Mesenteric fat pad (tissue), 1 donor: ENCODE data around the gene ORMDL3. TPM values are rescaled to one million over a fixed set of nuclear protein-coding genes. Genes with fewer than 3 reads are reported as not detected.
"Not testable (repeated sequence)": the region's sequence is repeated elsewhere in the genome, so short reads cannot be mapped to it uniquely, and the experiment has no call there.

ENCODE experiments used
- DNase-seq: peaks from one replicate; pipeline ENCODE4 v3.0.0-alpha.2; 2020; ENCODE audit warnings: low spot score
- total RNA-seq: library from RNA; stranded (reverse); fragmentation: NEBNext Ultra II Directional; extraction: Animal tissue kit (Norgen Biotek cat#: 25700); gene quantifications from one replicate; pipeline ENCODE4 v1.2.1, GENCODE V29; 2021
- donor health status: DM: yes; HTN: yes; CAD: no.

Gene ORMDL3
- total RNA-seq, 1 donor from 2014 or later = 191 TPM

DNA sequence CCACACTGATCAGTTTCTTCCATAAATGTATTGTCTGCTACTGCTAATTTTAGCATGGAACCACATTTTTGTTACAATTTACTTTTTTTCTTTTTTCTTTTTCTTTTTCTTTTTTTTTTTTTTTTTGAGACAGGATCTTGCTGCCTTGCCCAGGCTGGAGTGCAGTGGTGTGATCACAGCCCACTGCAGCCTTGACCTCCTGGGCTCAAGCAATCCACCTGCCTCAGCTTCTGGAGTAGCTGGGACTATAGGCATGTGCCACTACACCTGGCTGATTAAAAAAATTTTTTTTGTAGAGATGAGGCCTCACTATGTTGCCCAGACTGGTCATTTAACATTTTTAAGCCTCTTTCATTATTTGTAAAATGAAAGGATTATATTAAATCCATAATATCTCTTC is 40.3 kb downstream of the ORMDL3 start:
- DNase-seq = no peak

DNA sequence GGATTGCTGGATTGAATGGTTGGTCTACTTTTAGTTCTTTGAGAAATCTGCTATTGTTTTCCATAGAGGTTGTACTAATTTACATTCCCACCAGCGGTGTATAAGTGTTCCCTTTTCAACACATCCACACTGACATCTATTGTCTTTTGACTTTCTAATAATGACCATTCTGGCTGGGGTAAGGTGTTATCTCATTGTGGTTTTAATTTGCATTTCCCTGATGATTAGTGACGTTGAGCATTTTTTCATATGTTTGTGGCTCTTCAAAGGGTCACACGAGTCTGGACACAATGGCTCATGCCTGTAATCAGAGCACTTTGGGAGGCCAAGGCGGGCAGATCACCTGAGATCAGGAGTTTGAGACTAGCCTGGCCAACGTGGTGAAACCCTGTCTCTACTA is 41.3 kb downstream of the ORMDL3 start:
- not testable (repeated sequence) for DNase-seq

DNA sequence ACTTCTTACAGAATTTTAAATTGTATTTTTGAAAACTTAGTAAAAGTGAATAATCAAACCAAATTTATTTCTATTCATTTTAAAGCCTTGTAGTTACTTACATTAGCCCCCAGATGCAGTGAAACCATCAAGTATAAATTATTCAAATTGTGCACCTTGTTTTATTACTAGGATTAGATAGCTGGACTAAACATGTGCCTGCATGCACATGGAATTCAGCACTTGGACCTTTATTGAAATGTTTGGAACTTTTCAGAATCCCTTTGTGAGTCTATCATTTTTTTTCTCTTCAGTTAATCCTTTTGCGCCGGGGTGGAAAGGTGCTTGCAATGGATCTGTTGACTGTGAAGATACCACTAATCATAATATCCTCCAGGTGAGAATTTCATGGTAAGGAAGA is 54.6 kb downstream of the ORMDL3 start:
- DNase-seq = no peak

DNA sequence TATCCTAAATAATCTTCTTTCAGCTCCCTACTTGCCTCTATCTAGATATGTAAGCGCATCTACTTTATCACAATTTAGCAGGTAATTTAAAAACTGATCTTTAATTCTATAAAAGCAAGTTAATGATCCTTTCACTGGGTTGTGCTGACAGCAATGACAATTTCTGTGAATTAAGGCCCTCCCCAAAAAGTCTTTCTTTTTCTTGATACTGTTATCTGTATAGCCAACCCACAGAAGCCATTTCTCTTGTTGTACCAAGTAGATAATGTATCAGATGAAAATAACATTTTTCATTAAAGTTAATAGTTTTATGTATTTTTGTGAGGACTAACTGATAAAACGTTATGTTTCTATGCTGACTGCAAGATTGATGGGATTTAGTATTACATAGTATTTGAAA is 55.6 kb downstream of the ORMDL3 start:
- no peak for DNase-seq

Other genes with a start within 250 kb of the ORMDL3 start
- gene PGAP3, start 239.5 kb downstream of the ORMDL3 start, total RNA-seq = 13.6 TPM
- gene ERBB2, start 227.5 kb downstream of the ORMDL3 start, total RNA-seq = 21.9 TPM
- 36.4 TPM for gene MIEN1, start 197.1 kb downstream of the ORMDL3 start, total RNA-seq
- gene GRB7, start 189.7 kb downstream of the ORMDL3 start, total RNA-seq = 0.29 TPM
- gene IKZF3, start 63.3 kb downstream of the ORMDL3 start, total RNA-seq = 1.3 TPM
- gene ZPBP2, start 59.4 kb downstream of the ORMDL3 start, total RNA-seq = not detected
- gene GSDMB, start 9.0 kb downstream of the ORMDL3 start, total RNA-seq = 15.3 TPM
- gene LRRC3C, start 131 bp upstream of the ORMDL3 start, total RNA-seq = not detected
- gene GSDMA, start 35.4 kb upstream of the ORMDL3 start, total RNA-seq = 2.2 TPM
- gene PSMD3, start 53.2 kb upstream of the ORMDL3 start, total RNA-seq = 94.2 TPM
- 35.9 TPM for gene CSF3, start 87.8 kb upstream of the ORMDL3 start, total RNA-seq
- gene MED24, start 126.8 kb upstream of the ORMDL3 start, total RNA-seq = 72.2 TPM
- gene THRA, start 135.4 kb upstream of the ORMDL3 start, total RNA-seq = 74.7 TPM
- 15.5 TPM for gene NR1D1, start 173.0 kb upstream of the ORMDL3 start, total RNA-seq
- 77.0 TPM for gene MSL1, start 194.4 kb upstream of the ORMDL3 start, total RNA-seq
- gene CASC3, start 212.9 kb upstream of the ORMDL3 start, total RNA-seq = 84.4 TPM
- 10.1 TPM for gene RAPGEFL1, start 249.9 kb upstream of the ORMDL3 start, total RNA-seq